ENCODE results near the gene PPFIA2. TPM values are rescaled to one million over a fixed set of nuclear protein-coding genes. Genes with fewer than 3 reads are reported as not detected.

PPFIA2 gene
- total and polyA plus RNA-seq, 9 of the 15 experiments (the other 6 are each of a cell fraction or from before 2014, with no cell fraction given) = not detected

DNA sequence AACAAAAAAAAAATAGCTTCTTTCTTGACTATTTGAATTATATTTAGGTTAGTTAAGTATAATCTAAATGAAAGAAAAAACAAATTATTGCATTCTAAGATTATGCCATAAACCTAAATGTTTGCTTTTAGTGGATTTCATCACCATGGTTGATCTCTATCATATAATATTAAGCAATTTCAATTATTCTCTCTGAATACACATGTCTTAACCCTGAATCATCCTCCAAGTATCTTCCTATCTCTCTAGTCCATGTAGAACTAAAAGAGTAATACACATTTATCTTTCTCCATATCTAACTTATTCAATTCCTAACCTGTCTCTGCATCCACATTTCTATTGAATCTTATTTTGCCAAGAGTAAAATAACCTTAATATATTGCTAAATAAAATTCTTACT is 59.6 kb downstream of the PPFIA2 start (continued):
- TF ChIP-seq, protein P1, sequence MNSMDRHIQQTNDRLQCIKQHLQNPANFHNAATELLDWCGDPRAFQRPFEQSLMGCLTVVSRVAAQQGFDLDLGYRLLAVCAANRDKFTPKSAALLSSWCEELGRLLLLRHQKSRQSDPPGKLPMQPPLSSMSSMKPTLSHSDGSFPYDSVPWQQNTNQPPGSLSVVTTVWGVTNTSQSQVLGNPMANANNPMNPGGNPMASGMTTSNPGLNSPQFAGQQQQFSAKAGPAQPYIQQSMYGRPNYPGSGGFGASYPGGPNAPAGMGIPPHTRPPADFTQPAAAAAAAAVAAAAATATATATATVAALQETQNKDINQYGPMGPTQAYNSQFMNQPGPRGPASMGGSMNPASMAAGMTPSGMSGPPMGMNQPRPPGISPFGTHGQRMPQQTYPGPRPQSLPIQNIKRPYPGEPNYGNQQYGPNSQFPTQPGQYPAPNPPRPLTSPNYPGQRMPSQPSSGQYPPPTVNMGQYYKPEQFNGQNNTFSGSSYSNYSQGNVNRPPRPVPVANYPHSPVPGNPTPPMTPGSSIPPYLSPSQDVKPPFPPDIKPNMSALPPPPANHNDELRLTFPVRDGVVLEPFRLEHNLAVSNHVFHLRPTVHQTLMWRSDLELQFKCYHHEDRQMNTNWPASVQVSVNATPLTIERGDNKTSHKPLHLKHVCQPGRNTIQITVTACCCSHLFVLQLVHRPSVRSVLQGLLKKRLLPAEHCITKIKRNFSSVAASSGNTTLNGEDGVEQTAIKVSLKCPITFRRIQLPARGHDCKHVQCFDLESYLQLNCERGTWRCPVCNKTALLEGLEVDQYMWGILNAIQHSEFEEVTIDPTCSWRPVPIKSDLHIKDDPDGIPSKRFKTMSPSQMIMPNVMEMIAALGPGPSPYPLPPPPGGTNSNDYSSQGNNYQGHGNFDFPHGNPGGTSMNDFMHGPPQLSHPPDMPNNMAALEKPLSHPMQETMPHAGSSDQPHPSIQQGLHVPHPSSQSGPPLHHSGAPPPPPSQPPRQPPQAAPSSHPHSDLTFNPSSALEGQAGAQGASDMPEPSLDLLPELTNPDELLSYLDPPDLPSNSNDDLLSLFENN (IDR thresholded peaks at IDR 0.05; ENCODE audit: low read depth in 2 of 2, low read length in 2 of 2) = no peak
- TF ChIP-seq ZFP30 (CRISPR knock-in tag; IDR thresholded peaks at IDR 0.05; ENCODE audit: borderline replicate concordance) (no peak), MAFK (IDR thresholded peaks at IDR 0.05; ENCODE audit: low read length) (no peak), BACH1 (tag; IDR thresholded peaks at IDR 0.05) (no peak), OTX1 (CRISPR knock-in tag; IDR thresholded peaks at IDR 0.05) (no peak), NR2C1 (IDR thresholded peaks at IDR 0.05) (no peak), NR2C1 (tag; IDR thresholded peaks at IDR 0.05) (no peak), JUNB (CRISPR knock-in tag; conservative IDR thresholded peaks at IDR 0.05) (no peak), EWSR1 (IDR thresholded peaks at IDR 0.05; ENCODE audit: borderline replicate concordance, low read depth, partially characterized antibody) (no peak)
- TF ChIP-seq, protein P2, sequence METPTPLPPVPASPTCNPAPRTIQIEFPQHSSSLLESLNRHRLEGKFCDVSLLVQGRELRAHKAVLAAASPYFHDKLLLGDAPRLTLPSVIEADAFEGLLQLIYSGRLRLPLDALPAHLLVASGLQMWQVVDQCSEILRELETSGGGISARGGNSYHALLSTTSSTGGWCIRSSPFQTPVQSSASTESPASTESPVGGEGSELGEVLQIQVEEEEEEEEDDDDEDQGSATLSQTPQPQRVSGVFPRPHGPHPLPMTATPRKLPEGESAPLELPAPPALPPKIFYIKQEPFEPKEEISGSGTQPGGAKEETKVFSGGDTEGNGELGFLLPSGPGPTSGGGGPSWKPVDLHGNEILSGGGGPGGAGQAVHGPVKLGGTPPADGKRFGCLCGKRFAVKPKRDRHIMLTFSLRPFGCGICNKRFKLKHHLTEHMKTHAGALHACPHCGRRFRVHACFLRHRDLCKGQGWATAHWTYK (CRISPR knock-in tag; IDR thresholded peaks at IDR 0.05) = no peak
- TF ChIP-seq, protein P3, sequence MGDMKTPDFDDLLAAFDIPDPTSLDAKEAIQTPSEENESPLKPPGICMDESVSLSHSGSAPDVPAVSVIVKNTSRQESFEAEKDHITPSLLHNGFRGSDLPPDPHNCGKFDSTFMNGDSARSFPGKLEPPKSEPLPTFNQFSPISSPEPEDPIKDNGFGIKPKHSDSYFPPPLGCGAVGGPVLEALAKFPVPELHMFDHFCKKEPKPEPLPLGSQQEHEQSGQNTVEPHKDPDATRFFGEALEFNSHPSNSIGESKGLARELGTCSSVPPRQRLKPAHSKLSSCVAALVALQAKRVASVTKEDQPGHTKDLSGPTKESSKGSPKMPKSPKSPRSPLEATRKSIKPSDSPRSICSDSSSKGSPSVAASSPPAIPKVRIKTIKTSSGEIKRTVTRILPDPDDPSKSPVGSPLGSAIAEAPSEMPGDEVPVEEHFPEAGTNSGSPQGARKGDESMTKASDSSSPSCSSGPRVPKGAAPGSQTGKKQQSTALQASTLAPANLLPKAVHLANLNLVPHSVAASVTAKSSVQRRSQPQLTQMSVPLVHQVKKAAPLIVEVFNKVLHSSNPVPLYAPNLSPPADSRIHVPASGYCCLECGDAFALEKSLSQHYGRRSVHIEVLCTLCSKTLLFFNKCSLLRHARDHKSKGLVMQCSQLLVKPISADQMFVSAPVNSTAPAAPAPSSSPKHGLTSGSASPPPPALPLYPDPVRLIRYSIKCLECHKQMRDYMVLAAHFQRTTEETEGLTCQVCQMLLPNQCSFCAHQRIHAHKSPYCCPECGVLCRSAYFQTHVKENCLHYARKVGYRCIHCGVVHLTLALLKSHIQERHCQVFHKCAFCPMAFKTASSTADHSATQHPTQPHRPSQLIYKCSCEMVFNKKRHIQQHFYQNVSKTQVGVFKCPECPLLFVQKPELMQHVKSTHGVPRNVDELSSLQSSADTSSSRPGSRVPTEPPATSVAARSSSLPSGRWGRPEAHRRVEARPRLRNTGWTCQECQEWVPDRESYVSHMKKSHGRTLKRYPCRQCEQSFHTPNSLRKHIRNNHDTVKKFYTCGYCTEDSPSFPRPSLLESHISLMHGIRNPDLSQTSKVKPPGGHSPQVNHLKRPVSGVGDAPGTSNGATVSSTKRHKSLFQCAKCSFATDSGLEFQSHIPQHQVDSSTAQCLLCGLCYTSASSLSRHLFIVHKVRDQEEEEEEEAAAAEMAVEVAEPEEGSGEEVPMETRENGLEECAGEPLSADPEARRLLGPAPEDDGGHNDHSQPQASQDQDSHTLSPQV (IDR thresholded peaks at IDR 0.05) = no peak
- TF ChIP-seq, protein P4, sequence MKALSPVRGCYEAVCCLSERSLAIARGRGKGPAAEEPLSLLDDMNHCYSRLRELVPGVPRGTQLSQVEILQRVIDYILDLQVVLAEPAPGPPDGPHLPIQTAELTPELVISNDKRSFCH (CRISPR knock-in tag; IDR thresholded peaks at IDR 0.05) = no peak
- TF ChIP-seq, protein P4 (tag; IDR thresholded peaks at IDR 0.05) = no peak
